ENCODE measurements around the gene GJD2. TPM values are rescaled to one million over a fixed set of nuclear protein-coding genes. Genes with fewer than 3 reads are reported as not detected.

Gene GJD2
- total and polyA plus RNA-seq, 4 donors = 0.13 TPM; not detected in 3

- intact Hi-C loops (cut with DNase I) = no loop called here
- Histone ChIP-seq H3K4me1 (ENCODE audit: control insufficient read depth in 1 of 2, insufficient read depth in 2 of 2, low read length in 2 of 2) (peaks cover 2 to 8% of the 10 kb centered on the region in 2 donors), H3K27ac (ENCODE audit: low read depth in 1 of 2, low read length in 2 of 2) (no peak overlapping the region), H3K4me3 (ENCODE audit: low read length in 2 of 2) (no peak overlapping the region), H3K27me3 (ENCODE audit: control insufficient read depth in 1 of 2, insufficient read depth in 2 of 2, low read length in 1 of 2) (no peaks in the 10 kb centered on the region), H3K36me3 (ENCODE audit: control insufficient read depth in 1 of 2, insufficient read depth in 2 of 2, low read length in 1 of 2) (no peaks in the 10 kb centered on the region), H3K9me3 (ENCODE audit: control insufficient read depth, low read length) (no peaks in the 10 kb centered on the region)
- 23 to 34% methylated on average over 2 of the region's 2 CpGs for WGBS, 2 donors
- DNase-seq = no peak
- no peak for ATAC-seq (ENCODE audit: low FRiP score)
Observed at GRCh38 chr15:34725556-34725955, 29.2 kb downstream of the GJD2 start.

- peaks cover 2 to 14% of the 10 kb centered on the region in 2 donors for H3K4me1 ChIP-seq (ENCODE audit: control insufficient read depth in 1 of 2, insufficient read depth in 2 of 2, low read length in 2 of 2)
- ATAC-seq (ENCODE audit: low FRiP score) (no peak), DNase-seq (no peak)
- intact Hi-C loops (cut with DNase I) = loop anchor here in 1 of 2 donors (5.0 kb wide), 3 partner anchors 73 to 133 kb away; partner anchors contain the start of gene ACTC1
- H3K27ac ChIP-seq (ENCODE audit: low read depth in 1 of 2, low read length in 2 of 2) = no peak overlapping the region
- WGBS, 2 donors = 69 to 77% methylated on average over 1 of the region's 1 CpG
- no peak overlapping the region for H3K4me3 ChIP-seq (ENCODE audit: low read length in 2 of 2)
- no peaks in the 10 kb centered on the region for H3K36me3 ChIP-seq (ENCODE audit: control insufficient read depth in 1 of 2, insufficient read depth in 2 of 2, low read length in 1 of 2)
- H3K9me3 ChIP-seq (ENCODE audit: control insufficient read depth, low read length) = no peaks in the 10 kb centered on the region
- H3K27me3 ChIP-seq (ENCODE audit: control insufficient read depth in 1 of 2, insufficient read depth in 2 of 2, low read length in 1 of 2) = no peaks in the 10 kb centered on the region
Observed at GRCh38 chr15:34724481-34724880, 30.3 kb downstream of the GJD2 start.

GRCh38 chr15:34722439-34722836 is 32.4 kb downstream of the GJD2 start:
- Histone ChIP-seq H3K27me3 (ENCODE audit: control insufficient read depth in 1 of 2, insufficient read depth in 2 of 2, low read length in 1 of 2) (no peaks in the 10 kb centered on the region), H3K27ac (ENCODE audit: low read depth in 1 of 2, low read length in 2 of 2) (peak overlapping the region; percentile 10 to 63), H3K4me3 (ENCODE audit: low read length in 2 of 2) (no peak overlapping the region), H3K4me1 (ENCODE audit: control insufficient read depth in 1 of 2, insufficient read depth in 2 of 2, low read length in 2 of 2) (peaks cover 2 to 15% of the 10 kb centered on the region in 2 donors), H3K36me3 (ENCODE audit: control insufficient read depth in 1 of 2, insufficient read depth in 2 of 2, low read length in 1 of 2) (no peaks in the 10 kb centered on the region), H3K9me3 (ENCODE audit: control insufficient read depth, low read length) (no peaks in the 10 kb centered on the region)
- intact Hi-C loops (cut with DNase I) = loop anchor here in 1 of 2 donors (5.0 kb wide), 3 partner anchors 75 to 135 kb away; partner anchors contain the start of gene ACTC1
- 0 to 4% methylated on average over 4 of the region's 4 CpGs for WGBS, 2 donors
- DNase-seq (peak; percentile 60 to 79), ATAC-seq (ENCODE audit: low FRiP score) (peak; percentile 85)

- H3K27me3 ChIP-seq (ENCODE audit: control insufficient read depth in 1 of 2, insufficient read depth in 2 of 2, low read length in 1 of 2) = no peaks in the 10 kb centered on the region
- ATAC-seq (ENCODE audit: low FRiP score) (peak; percentile 93), DNase-seq (peak; percentile 84 to 92)
- no peaks in the 10 kb centered on the region for H3K36me3 ChIP-seq (ENCODE audit: control insufficient read depth in 1 of 2, insufficient read depth in 2 of 2, low read length in 1 of 2)
- H3K4me1 ChIP-seq (ENCODE audit: control insufficient read depth in 1 of 2, insufficient read depth in 2 of 2, low read length in 2 of 2) = peaks cover 2 to 15% of the 10 kb centered on the region in 2 donors
- no peak overlapping the region for H3K4me3 ChIP-seq (ENCODE audit: low read length in 2 of 2)
- WGBS, 2 donors = 4 to 6% methylated on average over 27 to 30 of the region's 30 CpGs
- intact Hi-C loops (cut with DNase I) = loop anchor here in 1 of 2 donors (5.0 kb wide), 3 partner anchors 75 to 135 kb away; partner anchors contain the start of gene ACTC1
- H3K9me3 ChIP-seq (ENCODE audit: control insufficient read depth, low read length) = no peaks in the 10 kb centered on the region
- H3K27ac ChIP-seq (ENCODE audit: low read depth in 1 of 2, low read length in 2 of 2) = peak overlapping the region; percentile 10 to 63
Observed at GRCh38 chr15:34721802-34722438, 32.9 kb downstream of the GJD2 start.

GRCh38 chr15:34721157-34721801 is 33.5 kb downstream of the GJD2 start:
- H3K9me3 ChIP-seq (ENCODE audit: control insufficient read depth, low read length) = no peaks in the 10 kb centered on the region

GRCh38 chr15:34719695-34720094 is 35.1 kb downstream of the GJD2 start:
- Histone ChIP-seq H3K4me1 (ENCODE audit: control insufficient read depth in 1 of 2, insufficient read depth in 2 of 2, low read length in 2 of 2) (peaks cover 2 to 10% of the 10 kb centered on the region in 2 donors), H3K27ac (ENCODE audit: low read depth in 1 of 2, low read length in 2 of 2) (peak overlapping the region in 1 of 2 donors; percentile 78), H3K36me3 (ENCODE audit: control insufficient read depth in 1 of 2, insufficient read depth in 2 of 2, low read length in 1 of 2) (no peaks in the 10 kb centered on the region), H3K9me3 (ENCODE audit: control insufficient read depth, low read length) (no peaks in the 10 kb centered on the region), H3K4me3 (ENCODE audit: low read length in 2 of 2) (no peak overlapping the region), H3K27me3 (ENCODE audit: control insufficient read depth in 1 of 2, insufficient read depth in 2 of 2, low read length in 1 of 2) (no peaks in the 10 kb centered on the region)
- no peak for ATAC-seq (ENCODE audit: low FRiP score)
- 82 to 92% methylated on average over 2 of the region's 2 CpGs for WGBS, 2 donors
- DNase-seq = no peak
- intact Hi-C loops (cut with DNase I) = loop anchor here in 1 of 2 donors (5.0 kb wide), 3 partner anchors 78 to 138 kb away; partner anchors contain the start of gene ACTC1

More at GRCh38 chr15:34721157-34721801, 33.5 kb downstream of the GJD2 start:
- intact Hi-C loops (cut with DNase I) = loop anchor here in 1 of 2 donors (5.0 kb wide), 3 partner anchors 76 to 136 kb away; partner anchors contain the start of gene ACTC1
- DNase-seq = no peak
- 82 to 86% methylated on average over 7 of the region's 7 CpGs for WGBS, 2 donors
- no peaks in the 10 kb centered on the region for H3K36me3 ChIP-seq (ENCODE audit: control insufficient read depth in 1 of 2, insufficient read depth in 2 of 2, low read length in 1 of 2)
- peaks cover 2 to 10% of the 10 kb centered on the region in 2 donors for H3K4me1 ChIP-seq (ENCODE audit: control insufficient read depth in 1 of 2, insufficient read depth in 2 of 2, low read length in 2 of 2)
- no peak for ATAC-seq (ENCODE audit: low FRiP score)
- H3K27ac ChIP-seq (ENCODE audit: low read depth in 1 of 2, low read length in 2 of 2) = no peak overlapping the region
- H3K4me3 ChIP-seq (ENCODE audit: low read length in 2 of 2) = no peak overlapping the region
- H3K27me3 ChIP-seq (ENCODE audit: control insufficient read depth in 1 of 2, insufficient read depth in 2 of 2, low read length in 1 of 2) = no peaks in the 10 kb centered on the region

GRCh38 chr15:34718681-34719665 is 35.8 kb downstream of the GJD2 start:
- intact Hi-C loops (cut with DNase I) = no loop called here
- Histone ChIP-seq H3K4me1 (ENCODE audit: control insufficient read depth in 1 of 2, insufficient read depth in 2 of 2, low read length in 2 of 2) (peaks cover 0 to 7% of the 10 kb centered on the region in 2 donors), H3K36me3 (ENCODE audit: control insufficient read depth in 1 of 2, insufficient read depth in 2 of 2, low read length in 1 of 2) (no peaks in the 10 kb centered on the region), H3K9me3 (ENCODE audit: control insufficient read depth, low read length) (peaks cover 1% of the 10 kb centered on the region), H3K4me3 (ENCODE audit: low read length in 2 of 2) (no peak overlapping the region), H3K27me3 (ENCODE audit: control insufficient read depth in 1 of 2, insufficient read depth in 2 of 2, low read length in 1 of 2) (no peaks in the 10 kb centered on the region), H3K27ac (ENCODE audit: low read depth in 1 of 2, low read length in 2 of 2) (peak overlapping the region in 1 of 2 donors; percentile 16)
- no peak for DNase-seq
- 94 to 100% methylated on average over 1 of the region's 1 CpG for WGBS, 2 donors
- no peak for ATAC-seq (ENCODE audit: low FRiP score)

- no peak for DNase-seq
- Histone ChIP-seq H3K27me3 (ENCODE audit: control insufficient read depth in 1 of 2, insufficient read depth in 2 of 2, low read length in 1 of 2) (no peaks in the 10 kb centered on the region), H3K27ac (ENCODE audit: low read depth in 1 of 2, low read length in 2 of 2) (no peak overlapping the region), H3K4me1 (ENCODE audit: control insufficient read depth in 1 of 2, insufficient read depth in 2 of 2, low read length in 2 of 2) (peaks cover 0 to 7% of the 10 kb centered on the region in 2 donors), H3K36me3 (ENCODE audit: control insufficient read depth in 1 of 2, insufficient read depth in 2 of 2, low read length in 1 of 2) (no peaks in the 10 kb centered on the region), H3K9me3 (ENCODE audit: control insufficient read depth, low read length) (peaks cover 1% of the 10 kb centered on the region), H3K4me3 (ENCODE audit: low read length in 2 of 2) (no peak overlapping the region)
- no peak for ATAC-seq (ENCODE audit: low FRiP score)
- intact Hi-C loops (cut with DNase I) = no loop called here
- WGBS, 2 donors = 88 to 92% methylated on average over 2 of the region's 2 CpGs
Observed at GRCh38 chr15:34717729-34718128, 37.1 kb downstream of the GJD2 start.
